PC-9 (cell line): ENCODE measurements around the gene PSMD3. TPM values are rescaled to one million over a fixed set of nuclear protein-coding genes. Genes with fewer than 3 reads are reported as not detected.

Experiments used
- BruUV-seq: library from RNA; stranded (reverse); fragments of 400-500 nt; replicated peaks from 2 replicates; lab custom pipeline; 2021; lab: Mats Ljungman, UMichigan
- CTCF ChIA-PET: fragments of 300-600 bp; sonication (Branson Sonifier 250); formaldehyde crosslinking; loops from one replicate; lab custom pipeline; 2022; ENCODE audit warnings: antibody characterized with exemption; lab: Charles Lee
- POLR2A ChIA-PET: fragments of 300-600 bp; sonication (Branson Sonifier 250); formaldehyde crosslinking; loops from one replicate; lab custom pipeline; 2022; ENCODE audit warnings: antibody characterized with exemption; ENCODE audit not compliant: unreplicated experiment; lab: Charles Lee
- DNase-seq, 2 experiments: peaks; one replicate each; pipeline versions ENCODE4 v3.0.0 to v3.0.0-alpha.2; 2015 to 2022; ENCODE audit warnings: mixed read lengths in 1 of 2
- H2AFZ ChIP-seq: fragments of 200-600 bp; sonication (generic); 2 replicates; pipeline ENCODE4 v1.8.1; 2017; ENCODE audit warnings: antibody characterized with exemption
- H3F3A ChIP-seq: fragments of 200-600 bp; sonication (generic); 2 replicates; pipeline ENCODE4 v1.8.1; 2017; ENCODE audit warnings: antibody characterized with exemption, mild to moderate bottlenecking, low read depth; ENCODE audit not compliant: insufficient read depth
- H3K27ac ChIP-seq: fragments of 200-600 bp; sonication (generic); 2 replicates; pipeline ENCODE4 v1.6.1; 2016; ENCODE audit warnings: mixed run types
- H3K27me3 ChIP-seq: fragments of 200-600 bp; sonication (generic); 2 replicates; pipeline ENCODE4 v1.6.1; 2016; ENCODE audit warnings: low read depth, mixed run types; ENCODE audit not compliant: insufficient read depth
- H3K36me3 ChIP-seq: fragments of 200-600 bp; sonication (generic); 2 replicates; pipeline ENCODE4 v1.6.1; 2016; ENCODE audit warnings: low read depth, mixed run types
- H3K4me1 ChIP-seq: fragments of 200-600 bp; sonication (generic); replicated peaks from 2 replicates; pipeline ENCODE4 v1.6.1; 2016; ENCODE audit warnings: mixed run types; ENCODE audit not compliant: insufficient read depth
- H3K4me2 ChIP-seq: fragments of 200-600 bp; sonication (generic); 2 replicates; pipeline ENCODE4 v1.6.1; 2017; ENCODE audit warnings: mixed run types
- H3K4me3 ChIP-seq: fragments of 200-600 bp; sonication (generic); 2 replicates; pipeline ENCODE4 v1.6.1; 2016; ENCODE audit warnings: mixed run types
- H3K79me2 ChIP-seq: fragments of 200-600 bp; sonication (generic); 2 replicates; pipeline ENCODE4 v1.6.1; 2017; ENCODE audit warnings: low read depth, mixed run types
- H3K9me2 ChIP-seq: fragments of 200-600 bp; sonication (generic); 2 replicates; pipeline ENCODE4 v1.8.1; 2017; ENCODE audit warnings: mild to moderate bottlenecking; ENCODE audit not compliant: insufficient read depth
- H3K9me3 ChIP-seq: fragments of 200-600 bp; sonication (generic); 2 replicates; pipeline ENCODE4 v1.8.1; 2016; ENCODE audit warnings: low read depth; ENCODE audit not compliant: insufficient read depth
- H4K20me1 ChIP-seq: fragments of 200-600 bp; sonication (generic); 2 replicates; pipeline ENCODE4 v1.8.1; 2017; ENCODE audit not compliant: insufficient read depth
- CTCF ChIP-seq: fragments of 200-600 bp; sonication (generic); conservative IDR thresholded peaks from 2 replicates; pipeline ENCODE4 v1.6.1; 2017; ENCODE audit warnings: mixed run types, antibody characterized with exemption, mild to moderate bottlenecking, moderate library complexity
- EZH2 ChIP-seq: fragments of 200-600 bp; sonication (generic); IDR thresholded peaks from 2 replicates; pipeline ENCODE4 v1.8.0; 2017; ENCODE audit warnings: antibody characterized with exemption, low read depth
- intact Hi-C: fragments of 100-400 bp; cut with micrococcal nuclease; formaldehyde crosslinking; loops from one replicate; pipeline ENCODE4 v1.10.0; 2022; ENCODE audit not compliant: unreplicated experiment
- total RNA-seq: library from RNA; stranded (reverse); gene quantifications from 2 replicates; pipeline ENCODE4 v1.2.3, GENCODE V29; 2021

PSMD3 gene
- total RNA-seq, 1 experiment from 2014 or later = 130 TPM

DNA sequence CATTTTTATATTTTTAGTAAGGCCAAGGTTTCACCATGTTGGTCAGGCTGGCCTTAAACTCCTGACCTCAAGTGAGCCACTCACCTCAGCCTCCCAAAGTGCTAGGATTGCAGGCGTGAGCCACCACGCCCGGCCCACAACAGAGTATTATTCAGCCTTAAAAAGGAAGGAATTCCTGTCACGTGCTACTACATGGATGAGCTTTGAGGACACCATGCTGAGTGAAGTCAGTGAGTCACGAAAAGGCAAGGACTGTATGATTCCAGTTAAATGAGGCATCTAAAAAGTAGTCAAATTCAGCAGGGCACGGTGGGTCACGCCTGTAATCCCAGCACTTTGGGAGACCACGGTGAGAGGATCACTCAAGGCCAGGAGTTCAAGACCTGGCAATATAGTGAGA lies 44.3 kb downstream of the PSMD3 start:
- POLR2A ChIA-PET = no interaction called here
- Histone ChIP-seq H4K20me1 (no peaks in the 10 kb centered on the region), H3K79me2 (no peaks in the 10 kb centered on the region), H3K9me3 (no peaks in the 10 kb centered on the region), H3K4me1 (peaks cover 70% of the 10 kb centered on the region), H2AFZ (no peak overlapping the region), H3K27me3 (no peaks in the 10 kb centered on the region), H3K9me2 (no peaks in the 10 kb centered on the region), H3F3A (peaks cover 56% of the 10 kb centered on the region), H3K4me2 (peak overlapping the region; percentile 60), H3K4me3 (no peak overlapping the region), H3K27ac (no peak overlapping the region), H3K36me3 (no peaks in the 10 kb centered on the region)
- intact Hi-C loops = loop anchor here (5.0 to 10.0 kb wide), 2 partner anchors 288 to 290 kb away; partner anchors contain the start of gene GRB7
- peak in 1 of 2 experiments; percentile 42 for DNase-seq
- TF ChIP-seq EZH2 = no peak
- TF ChIP-seq CTCF = no peak
- BruUV-seq = no TSS peak
- CTCF ChIA-PET = interaction anchor here (0.6 kb wide), 1 partner anchor 12 kb away, joined by 15 read pairs; no protein-coding TSS in a partner anchor

- BruUV-seq = no TSS peak
- POLR2A ChIA-PET = no interaction called here
Measured at GRCh38 chr17:40025559-40025958, 45.0 kb downstream of the PSMD3 start.

More at GRCh38 chr17:40025559-40025958, 45.0 kb downstream of the PSMD3 start:
- no peak overlapping the region; the same call in 1 of the 2 replicates for H3K27ac ChIP-seq
- no peak overlapping the region for H2AFZ ChIP-seq
- H3K4me2 ChIP-seq = peak overlapping the region; percentile 60
- no peaks in the 10 kb centered on the region for H3K79me2 ChIP-seq
- intact Hi-C loops = loop anchor here (10.0 kb wide), 1 partner anchor 289 kb away; no protein-coding TSS in a partner anchor
- H3K9me2 ChIP-seq = no peaks in the 10 kb centered on the region
- H3K4me3 ChIP-seq = no peak overlapping the region
- H3K9me3 ChIP-seq = no peaks in the 10 kb centered on the region
- CTCF ChIA-PET = interaction anchor here (0.5 to 1.0 kb wide), 2 partner anchors 14 to 213 kb away, joined by 3 to 5 read pairs; no protein-coding TSS in a partner anchor
- H3K36me3 ChIP-seq = no peaks in the 10 kb centered on the region
- H3K27me3 ChIP-seq = no peaks in the 10 kb centered on the region
- H3F3A ChIP-seq = peaks cover 55% of the 10 kb centered on the region
- H4K20me1 ChIP-seq = no peaks in the 10 kb centered on the region
- peaks cover 67% of the 10 kb centered on the region for H3K4me1 ChIP-seq
- TF ChIP-seq CTCF (no peak), EZH2 (no peak)
- no peak for DNase-seq
